Measurements from ENCODE around the gene CACNA1I.

CACNA1I gene

GRCh38 chr22:39598017-39598965 is 27.7 kb downstream of the CACNA1I start:
- no peak for DNase-seq

DNA sequence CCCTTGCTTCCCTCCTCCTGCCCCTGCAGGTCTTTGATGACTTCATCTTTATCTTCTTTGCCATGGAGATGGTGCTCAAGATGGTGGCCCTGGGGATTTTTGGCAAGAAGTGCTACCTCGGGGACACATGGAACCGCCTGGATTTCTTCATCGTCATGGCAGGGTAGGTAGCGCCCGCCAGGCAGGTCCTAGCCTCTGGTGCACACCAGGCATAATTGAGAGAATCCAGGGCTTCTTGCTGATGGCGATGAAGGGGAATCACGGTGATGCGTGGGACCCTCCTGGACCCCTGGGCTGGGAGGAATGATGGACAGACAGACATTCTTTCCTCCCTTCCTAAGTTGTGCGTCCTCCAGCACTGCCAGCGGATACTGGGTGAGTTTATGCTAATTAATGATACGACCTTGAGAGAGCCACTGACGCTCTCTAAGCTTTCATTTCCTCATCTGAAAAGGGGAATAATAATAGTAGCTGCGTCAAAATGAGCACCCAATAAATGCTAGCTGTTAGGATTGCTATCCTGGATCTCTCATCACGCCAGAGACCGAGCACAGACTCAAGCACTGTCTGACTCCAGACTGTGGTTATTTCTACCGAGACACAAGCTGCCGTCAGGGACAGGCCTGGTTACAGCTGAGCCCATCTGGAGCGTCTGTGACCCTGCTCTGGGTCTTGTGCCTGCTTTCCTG is 30.1 kb downstream of the CACNA1I start:
- no peak for DNase-seq

- DNase-seq: no peak
Observed at GRCh38 chr22:39601180-39601535, 30.6 kb downstream of the CACNA1I start.

- DNase-seq: no peak
Observed at GRCh38 chr22:39603345-39603744, 32.8 kb downstream of the CACNA1I start.

DNA sequence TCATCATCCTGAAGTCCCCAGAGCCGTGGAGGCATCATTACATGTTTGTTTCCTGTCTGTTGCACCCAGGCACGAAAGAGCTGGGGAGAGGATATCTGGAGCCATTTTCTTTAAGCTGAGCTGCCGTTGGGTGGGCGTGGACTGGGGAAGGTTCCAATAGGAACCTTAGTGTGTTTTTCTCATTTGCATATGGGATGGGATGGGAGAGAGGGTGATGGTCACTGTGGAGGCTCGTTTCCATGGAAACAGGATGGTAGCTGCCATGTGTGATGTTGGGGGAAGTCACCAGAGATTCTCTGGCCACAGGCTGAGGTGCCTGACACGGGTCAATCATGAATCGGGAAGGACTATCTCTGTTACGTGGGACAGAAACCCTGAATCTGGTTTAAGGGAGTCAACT is 39.7 kb downstream of the CACNA1I start:
- DNase-seq: no peak

- no peak for DNase-seq
Observed at GRCh38 chr22:39610766-39611165, 40.2 kb downstream of the CACNA1I start.

- no peak for DNase-seq
Observed at GRCh38 chr22:39611360-39611759, 40.8 kb downstream of the CACNA1I start.

DNA sequence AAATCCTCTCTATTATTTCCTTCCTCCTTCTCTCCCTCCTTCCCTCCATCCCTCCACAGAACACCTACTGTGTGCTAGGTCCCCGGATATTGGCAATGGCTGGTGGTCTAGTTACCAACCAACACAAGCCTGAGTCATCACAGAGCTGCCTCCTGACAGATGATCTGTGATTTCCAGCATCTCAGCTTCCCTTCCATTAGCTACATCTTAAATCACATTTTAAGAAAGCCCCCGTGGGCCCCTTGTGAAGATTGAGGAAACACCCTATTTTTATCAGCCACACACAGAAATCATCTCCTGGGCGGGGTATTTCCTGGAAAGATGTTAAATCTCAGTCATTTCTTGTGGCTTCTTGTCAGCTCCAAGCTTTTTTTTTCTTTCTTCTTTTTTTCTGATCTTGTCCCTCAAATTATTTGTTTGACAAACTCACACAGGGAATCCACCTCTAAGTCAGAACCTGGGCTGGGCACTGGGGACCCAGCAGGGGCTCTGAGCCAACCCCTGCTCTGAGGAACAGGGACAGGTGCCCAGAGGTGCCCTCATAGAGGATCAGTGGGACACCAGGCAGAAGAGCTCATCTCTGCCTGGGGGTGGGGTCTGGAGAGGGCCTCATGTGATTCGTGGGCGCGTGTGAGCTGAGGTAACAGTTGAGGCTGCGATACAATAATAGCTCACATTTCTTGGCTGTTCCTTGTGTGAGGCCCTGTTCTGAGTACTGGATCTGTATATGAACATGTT is 42.4 kb downstream of the CACNA1I start:
- no peak for DNase-seq

DNA sequence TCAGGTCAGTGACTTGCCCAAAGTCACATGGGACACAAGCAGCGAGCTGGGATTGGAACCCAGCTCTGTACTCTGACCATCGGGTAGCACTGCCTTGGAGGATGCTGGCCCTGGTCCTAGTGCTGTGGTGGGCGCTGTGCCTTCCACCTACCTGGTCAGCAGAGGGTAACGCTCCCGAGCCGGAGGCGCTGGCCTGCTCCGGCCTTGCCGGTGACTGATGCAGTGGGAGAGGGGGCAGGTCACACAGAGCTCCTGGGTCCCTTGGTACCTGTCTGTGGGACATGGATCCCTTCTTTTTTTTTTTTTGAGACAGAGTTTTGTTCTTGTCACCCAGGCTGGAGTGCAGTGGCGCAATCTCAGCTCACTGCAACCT is 43.0 kb downstream of the CACNA1I start:
- DNase-seq: no peak

DNA sequence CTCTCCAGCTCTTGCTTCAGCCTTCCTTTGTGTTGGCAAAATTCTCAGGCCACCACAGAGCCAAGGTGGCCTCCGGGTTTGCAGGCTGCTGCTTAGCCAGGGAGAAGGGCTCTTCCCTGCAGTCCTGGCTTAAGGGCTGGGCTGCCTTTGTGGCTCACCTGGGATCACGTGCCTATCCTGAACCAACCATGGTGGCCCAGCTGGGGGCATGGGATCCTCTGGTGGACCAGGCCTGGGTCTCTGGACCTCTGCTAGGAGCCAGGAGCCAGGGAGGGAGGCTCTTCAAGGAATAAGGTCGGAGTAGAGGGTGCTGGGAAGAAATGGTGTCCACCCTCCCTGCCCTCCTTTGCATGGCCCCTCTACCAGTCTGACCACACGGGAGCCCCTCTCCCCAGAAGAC is 43.9 kb downstream of the CACNA1I start:
- no peak for DNase-seq

- DNase-seq: no peak
Observed at GRCh38 chr22:39616051-39616450, 45.5 kb downstream of the CACNA1I start.

DNA sequence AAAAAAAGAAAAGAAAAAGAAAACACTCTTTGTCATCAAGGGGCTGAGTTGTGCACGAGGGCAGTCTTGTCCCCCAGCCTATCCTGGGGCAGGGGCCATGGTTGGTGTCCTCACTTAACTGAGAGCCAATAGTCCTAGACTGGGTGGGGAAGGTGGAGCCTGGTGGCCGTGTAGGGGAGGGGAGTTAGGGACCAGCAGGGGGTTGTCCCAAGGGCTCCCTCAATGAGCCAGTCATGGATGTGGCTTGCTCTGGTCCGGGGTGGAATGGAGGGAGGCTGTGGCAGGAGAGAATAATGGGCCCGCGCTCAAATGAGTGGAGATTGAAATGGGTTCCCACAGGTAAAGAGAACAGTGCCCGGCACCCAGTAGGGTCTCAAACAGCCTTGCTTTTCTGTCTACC is 46.2 kb downstream of the CACNA1I start:
- no peak for DNase-seq

DNA sequence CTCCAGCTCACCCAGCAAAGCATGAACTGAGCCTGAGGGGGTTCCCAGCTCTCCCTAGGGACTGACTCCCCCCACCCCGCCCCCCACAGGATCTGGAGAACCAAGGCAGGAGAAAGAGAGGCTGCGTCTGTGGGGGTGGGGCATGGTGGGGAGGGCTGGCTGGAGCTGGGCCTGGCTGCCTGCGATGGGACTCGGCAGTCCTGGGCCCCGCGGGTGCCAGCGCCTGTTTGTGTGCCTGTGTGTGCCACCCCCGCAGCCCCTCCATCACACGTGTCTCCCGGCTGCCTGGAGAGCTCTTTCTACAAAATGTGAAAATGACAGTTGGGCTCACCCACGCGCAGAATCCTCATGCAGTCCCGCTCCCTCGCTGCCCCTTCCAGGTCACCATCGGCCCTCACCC is 46.8 kb downstream of the CACNA1I start:
- DNase-seq: no peak

DNA sequence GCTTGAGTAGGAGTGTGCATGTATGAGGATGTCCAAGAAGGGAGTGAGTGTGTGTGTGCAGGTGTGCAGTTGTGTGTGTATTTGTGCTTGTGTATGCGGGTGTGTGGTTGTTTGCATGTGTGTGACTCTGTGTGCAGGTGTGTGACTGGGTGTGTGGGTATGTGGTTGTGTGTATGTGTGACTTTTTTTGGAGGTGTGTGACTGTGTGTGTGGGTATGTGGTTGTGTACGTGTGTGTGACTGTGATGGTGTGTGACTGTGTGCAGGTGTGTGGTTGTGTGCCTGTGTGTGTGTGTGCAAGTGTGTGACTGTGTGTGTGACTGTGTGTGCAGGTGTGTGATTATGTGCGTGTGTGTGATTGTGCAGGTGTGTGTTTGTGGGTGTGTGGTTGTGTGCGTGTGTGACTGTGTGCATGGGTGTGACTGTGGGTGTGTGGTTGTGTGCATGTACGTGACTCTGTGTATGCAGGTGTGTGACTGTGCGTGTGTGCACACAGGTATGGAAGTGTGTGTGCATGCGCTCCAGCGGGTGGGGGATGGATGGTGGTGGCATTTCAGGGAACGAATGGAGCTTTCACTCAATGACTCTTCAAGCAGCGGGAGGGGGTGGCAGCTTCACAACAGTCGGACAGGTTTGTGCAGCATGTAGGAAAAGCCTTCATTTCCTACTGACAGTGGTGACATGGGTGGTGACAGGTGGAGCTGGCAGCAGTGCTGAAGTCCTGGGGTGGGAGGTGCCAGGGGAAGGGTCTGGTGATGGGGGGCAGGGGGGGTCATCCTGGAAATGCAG is 47.6 kb downstream of the CACNA1I start:
- no peak for DNase-seq

- no peak for DNase-seq
Observed at GRCh38 chr22:39618996-39619530, 48.5 kb downstream of the CACNA1I start.

DNA sequence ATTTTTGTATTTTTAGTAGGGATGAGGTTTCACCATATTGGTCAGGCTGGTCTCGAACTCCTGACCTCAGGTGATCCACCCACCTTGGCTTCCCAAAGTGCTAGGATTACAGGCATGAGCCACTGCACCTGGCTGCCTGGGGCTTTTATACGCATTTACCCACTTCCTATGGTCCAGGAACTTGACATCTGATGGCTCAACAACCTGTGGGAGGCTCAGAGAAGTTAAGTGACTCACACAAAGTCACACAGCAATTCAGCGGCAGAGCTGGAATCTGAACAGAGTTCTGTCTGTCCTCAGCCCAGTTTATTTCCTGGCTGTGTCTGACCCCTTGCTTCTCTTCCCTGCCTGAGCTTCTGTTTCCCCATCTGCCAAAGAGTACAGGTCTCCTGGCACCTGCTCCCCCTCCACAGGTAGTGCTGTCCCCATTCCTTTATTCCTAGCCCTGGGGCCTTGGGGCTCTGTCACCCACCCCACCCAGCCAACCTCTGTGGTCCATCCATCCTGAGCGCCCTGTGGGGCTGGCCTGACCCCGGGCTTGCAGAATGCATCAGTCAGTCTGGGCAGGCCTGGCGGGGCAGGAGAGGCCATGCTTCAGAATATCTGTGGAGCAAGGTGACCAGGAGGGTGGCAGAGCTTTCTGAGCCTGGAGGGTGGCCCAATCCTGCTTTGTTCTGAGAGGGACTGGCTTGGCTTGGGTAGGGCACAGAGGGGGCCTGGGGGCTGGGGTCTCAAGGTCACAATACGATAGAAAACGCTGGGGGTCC is 50.6 kb downstream of the CACNA1I start:
- no peak for DNase-seq

DNA sequence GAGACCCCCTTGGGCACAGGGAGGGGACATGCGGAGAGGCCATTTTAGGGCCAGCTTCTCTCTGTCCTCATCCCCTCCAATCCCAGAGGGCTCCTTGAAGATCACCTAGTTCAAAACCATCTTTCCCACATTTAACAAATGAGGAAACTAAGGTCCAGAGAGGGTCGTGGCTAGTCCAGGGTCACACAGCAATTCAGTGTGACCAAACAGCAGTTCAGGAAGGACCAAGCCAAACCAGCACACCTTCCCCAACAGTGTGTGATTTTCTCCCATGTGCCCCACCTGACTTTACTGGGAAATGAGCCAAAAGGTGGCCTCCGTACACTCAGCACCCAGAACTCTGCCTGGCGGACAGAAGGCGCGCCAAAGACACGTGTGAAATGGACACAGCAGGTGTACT is 51.3 kb downstream of the CACNA1I start:
- no peak for DNase-seq

DNA sequence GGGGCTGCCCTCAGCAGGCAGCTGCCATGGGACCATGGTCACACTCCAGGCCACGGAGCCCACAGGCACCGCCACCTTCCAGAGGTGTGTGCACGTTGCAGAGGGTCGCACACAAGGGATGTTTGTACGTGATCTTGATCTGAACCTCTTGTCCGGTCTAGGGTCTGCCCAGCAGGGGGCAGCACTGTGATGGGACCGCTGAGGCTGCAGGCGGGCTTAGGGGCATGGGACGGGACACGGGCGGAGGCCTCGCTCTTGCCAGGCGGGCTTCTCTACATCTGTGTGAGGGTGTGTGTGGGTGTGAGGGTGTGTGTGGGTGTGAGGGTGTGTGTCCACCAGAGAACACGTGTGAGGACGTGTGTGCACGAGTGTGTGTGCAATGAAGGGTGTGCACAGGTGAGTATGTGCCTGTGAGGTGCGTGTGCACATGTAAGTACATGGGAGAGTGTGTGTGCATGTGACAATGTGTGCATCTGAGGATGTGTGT is 52.4 kb downstream of the CACNA1I start:
- no peak for DNase-seq

- no peak for DNase-seq
Observed at GRCh38 chr22:39623603-39624500, 53.3 kb downstream of the CACNA1I start.

GRCh38 chr22:39624501-39624821 is 53.9 kb downstream of the CACNA1I start:
- DNase-seq: no peak
